GM12801 (cell line): ENCODE results near the gene TBCEL.

ENCODE experiments used
- TF ChIP-seq, protein P1 (sequence below): IDR thresholded peaks from one replicate; pipeline ENCODE4 v1.5.1; 2011; ENCODE audit warnings: control low read depth; ENCODE audit not compliant: insufficient read length; ENCODE audit errors: extremely low read depth

The TBCEL gene

DNA sequence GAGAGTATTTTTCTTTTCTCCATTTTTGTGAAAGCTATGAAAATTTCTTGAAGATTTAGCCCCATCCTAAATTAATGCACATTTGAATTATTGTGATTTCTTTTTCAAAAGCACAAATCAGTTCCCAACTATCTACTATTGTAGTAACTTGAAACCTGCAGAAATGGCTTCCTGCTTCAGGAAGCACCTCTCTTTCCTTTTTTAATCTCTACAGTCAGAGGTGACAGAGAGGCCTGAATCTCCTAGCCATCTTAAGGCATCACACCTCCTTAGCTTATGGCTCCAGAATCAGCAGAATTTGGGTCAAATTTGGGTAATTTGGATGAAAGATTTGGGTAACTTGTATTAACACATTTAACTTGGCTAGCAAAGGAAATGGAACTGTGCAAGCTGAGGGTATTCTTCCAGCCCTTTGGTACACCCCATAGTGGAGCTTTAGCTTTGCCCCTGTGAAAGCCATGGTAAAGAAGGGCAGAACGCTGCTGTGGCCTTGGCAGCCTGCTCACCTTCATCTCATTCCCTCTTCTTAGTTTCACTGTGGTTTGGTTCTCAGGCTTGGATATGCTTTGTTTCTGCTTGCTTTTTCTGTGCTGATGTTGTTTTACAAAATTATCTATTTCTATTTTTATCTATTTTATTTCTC, 16.2 kb downstream of the TBCEL start:
- TF ChIP-seq, protein P1, sequence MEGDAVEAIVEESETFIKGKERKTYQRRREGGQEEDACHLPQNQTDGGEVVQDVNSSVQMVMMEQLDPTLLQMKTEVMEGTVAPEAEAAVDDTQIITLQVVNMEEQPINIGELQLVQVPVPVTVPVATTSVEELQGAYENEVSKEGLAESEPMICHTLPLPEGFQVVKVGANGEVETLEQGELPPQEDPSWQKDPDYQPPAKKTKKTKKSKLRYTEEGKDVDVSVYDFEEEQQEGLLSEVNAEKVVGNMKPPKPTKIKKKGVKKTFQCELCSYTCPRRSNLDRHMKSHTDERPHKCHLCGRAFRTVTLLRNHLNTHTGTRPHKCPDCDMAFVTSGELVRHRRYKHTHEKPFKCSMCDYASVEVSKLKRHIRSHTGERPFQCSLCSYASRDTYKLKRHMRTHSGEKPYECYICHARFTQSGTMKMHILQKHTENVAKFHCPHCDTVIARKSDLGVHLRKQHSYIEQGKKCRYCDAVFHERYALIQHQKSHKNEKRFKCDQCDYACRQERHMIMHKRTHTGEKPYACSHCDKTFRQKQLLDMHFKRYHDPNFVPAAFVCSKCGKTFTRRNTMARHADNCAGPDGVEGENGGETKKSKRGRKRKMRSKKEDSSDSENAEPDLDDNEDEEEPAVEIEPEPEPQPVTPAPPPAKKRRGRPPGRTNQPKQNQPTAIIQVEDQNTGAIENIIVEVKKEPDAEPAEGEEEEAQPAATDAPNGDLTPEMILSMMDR = no peak

DNA sequence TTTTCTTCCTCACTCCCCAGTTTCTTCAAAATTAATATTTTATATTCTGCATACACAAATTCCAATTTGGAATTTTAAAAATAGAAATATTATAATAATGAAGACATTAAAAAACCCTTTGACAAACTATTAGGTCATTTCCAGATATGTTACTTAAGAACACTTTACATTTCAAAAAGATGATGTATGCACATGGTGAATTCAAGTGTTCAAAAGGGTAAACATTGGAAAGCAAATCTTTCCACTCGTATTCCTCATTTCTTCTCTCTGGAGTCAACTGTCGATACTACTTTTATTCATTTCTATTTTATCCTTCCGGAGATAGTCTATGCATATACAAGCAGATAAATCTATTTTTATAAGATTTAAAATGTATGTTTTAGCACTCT, 16.7 kb downstream of the TBCEL start:
- TF ChIP-seq, protein P1 = no peak

DNA sequence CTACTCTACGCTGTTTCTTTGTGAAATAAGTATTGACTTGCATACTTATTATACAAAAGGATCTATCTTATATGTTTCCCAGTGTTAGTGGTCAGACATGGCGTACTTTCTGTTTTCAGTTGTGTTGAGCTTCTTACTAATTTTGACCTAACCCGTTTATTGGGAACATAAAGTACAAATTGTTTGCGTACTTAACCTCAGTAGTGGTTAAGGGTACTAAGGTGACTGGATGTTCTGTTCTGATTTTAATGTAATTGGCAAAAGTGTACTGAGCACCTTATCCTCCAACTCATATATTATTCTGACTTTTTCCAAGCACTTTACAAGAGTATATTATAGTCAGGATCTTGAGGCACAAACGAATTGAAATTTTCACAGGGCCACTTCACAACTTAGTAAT, 17.2 kb downstream of the TBCEL start:
- TF ChIP-seq, protein P1 = no peak

DNA sequence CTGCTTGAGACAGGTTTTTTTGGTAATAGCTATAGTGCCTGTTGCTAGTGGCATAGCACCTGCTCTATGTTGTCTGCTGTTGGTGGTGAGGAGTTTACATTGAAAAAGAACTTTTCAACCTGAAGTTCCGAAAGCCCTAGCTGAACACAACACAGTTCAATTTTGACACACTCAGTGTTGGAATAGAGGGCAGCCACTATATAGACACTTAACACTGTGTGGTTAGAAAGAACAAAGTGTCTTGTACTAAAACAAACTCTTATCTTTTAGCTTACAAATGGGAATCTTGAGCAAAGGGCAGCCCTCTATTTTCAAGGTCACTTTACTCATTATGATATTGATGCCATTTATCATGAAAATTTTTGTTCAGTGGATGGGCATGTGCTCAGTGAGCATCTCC, 18.4 kb downstream of the TBCEL start:
- TF ChIP-seq, protein P1 = no peak

DNA sequence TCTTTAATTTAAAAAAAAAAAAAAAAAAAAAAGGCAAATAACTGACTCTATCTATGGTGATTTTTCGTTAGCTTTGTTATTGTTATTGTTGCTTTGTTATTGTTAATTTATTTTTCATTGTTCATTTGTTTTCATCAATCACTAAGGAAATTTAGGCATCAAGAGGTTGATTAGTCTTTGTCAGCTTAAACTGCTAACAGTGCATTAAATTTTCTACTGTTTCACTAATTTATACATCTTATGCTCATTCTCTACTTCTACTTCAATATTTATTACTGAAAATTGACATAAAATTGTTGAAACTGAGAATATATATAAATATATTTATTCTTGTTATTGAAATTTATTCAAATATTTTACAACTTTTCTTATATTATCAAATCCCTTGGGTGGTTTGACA, 24.0 kb downstream of the TBCEL start:
- TF ChIP-seq, protein P1 = no peak

DNA sequence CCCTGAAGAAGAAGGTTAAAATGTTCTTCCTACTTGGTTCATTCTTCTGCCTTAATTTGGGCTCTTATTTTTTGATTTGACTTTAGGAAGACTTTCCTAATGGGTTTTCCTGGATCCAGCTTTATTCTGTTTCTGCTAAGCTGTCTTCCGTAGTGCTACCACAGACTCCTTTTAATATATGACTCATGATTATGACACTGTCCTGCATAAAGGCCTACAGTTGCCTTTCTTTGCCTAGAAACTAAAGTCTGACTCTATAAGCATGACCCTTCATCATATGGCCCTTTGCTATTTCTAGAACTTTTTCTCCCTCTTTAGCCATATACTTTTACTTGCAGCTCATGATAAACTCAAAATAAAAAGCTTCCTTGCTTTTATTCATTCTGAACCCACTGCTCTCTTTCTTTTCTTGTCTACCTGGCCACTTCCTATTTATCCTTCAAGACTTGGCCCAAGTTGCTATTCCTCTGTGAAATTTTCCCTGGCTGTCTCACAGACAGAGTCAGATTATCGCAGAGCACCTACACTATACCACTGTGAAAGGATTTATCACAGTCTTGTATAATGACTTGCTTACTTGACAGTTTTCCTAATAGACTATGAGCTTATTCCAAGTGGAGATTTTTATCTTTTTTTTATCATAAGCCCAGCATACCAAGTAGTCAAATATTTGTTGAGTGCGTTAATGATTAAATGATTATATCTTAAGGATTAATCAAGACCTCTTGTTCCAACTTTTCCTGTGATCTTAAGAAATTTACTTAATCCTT, 24.7 kb downstream of the TBCEL start:
- TF ChIP-seq, protein P1 = no peak

DNA sequence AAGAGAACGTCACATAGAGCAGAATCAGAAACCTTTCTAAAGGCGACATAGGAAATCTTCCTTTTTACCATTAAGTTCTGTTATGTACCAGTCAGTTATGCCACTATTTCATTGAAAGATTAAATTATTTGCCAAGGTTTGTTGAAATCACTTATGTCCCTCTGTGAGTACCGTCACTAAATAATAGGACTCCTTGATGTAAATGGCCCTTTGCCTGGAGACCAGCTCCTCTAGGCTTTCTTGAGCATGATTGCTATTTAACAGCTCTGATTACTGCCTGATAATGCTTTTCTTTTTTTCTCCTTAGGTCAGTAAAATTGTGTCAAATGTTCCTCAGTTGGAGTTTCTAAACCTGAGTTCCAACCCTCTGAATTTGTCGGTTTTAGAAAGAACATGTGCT, 29.3 kb downstream of the TBCEL start:
- TF ChIP-seq, protein P1 = no peak
